SK-N-SH treated with all-trans-retinoic acid at 6 μM for 48 hours (cell line): ENCODE data around the gene SGCA.

ENCODE experiments used
- ATAC-seq: fragments of 200-7000 bp; cut with Tn5 transposase; 3 replicates; pipeline ENCODE4 v1.9.1; 2020; ENCODE audit warnings: mild to moderate bottlenecking, moderate library complexity
- CREB5 ChIP-seq: fragments of 250-450 bp; sonication (Bioruptor Pico); IDR thresholded peaks from 2 replicates; pipeline ENCODE4 v1.5.1; 2020; ENCODE audit warnings: low read depth, mild to moderate bottlenecking, moderate library complexity
- CSDC2 ChIP-seq: fragments of 250-450 bp; sonication (Bioruptor Pico); IDR thresholded peaks from 2 replicates; pipeline ENCODE4 v1.5.0; 2020; ENCODE audit warnings: mild to moderate bottlenecking, moderate library complexity
- CSRNP3 ChIP-seq: fragments of 250-450 bp; sonication (Bioruptor Pico); IDR thresholded peaks from 2 replicates; pipeline ENCODE4 v1.5.1; 2021; ENCODE audit warnings: mild to moderate bottlenecking, moderate library complexity
- ESRRG ChIP-seq: fragments of 250-450 bp; sonication (Bioruptor Pico); IDR thresholded peaks from 2 replicates; pipeline ENCODE4 v1.6.1; 2021; ENCODE audit warnings: mild to moderate bottlenecking
- GLIS3 ChIP-seq: fragments of 250-450 bp; sonication (Bioruptor Pico); IDR thresholded peaks from 2 replicates; pipeline ENCODE4 v1.5.0; 2020; ENCODE audit warnings: mild to moderate bottlenecking, moderate library complexity
- ISL1 ChIP-seq: fragments of 250-450 bp; sonication (Bioruptor Pico); IDR thresholded peaks from 2 replicates; pipeline ENCODE4 v2.1.2; 2022; ENCODE audit warnings: mild to moderate bottlenecking, moderate library complexity
- OSR1 ChIP-seq: fragments of 250-450 bp; sonication (Bioruptor Pico); IDR thresholded peaks from 2 replicates; pipeline ENCODE4 v1.8.0; 2022; ENCODE audit warnings: moderate library complexity, mild to moderate bottlenecking, inconsistent platforms
- POU6F1 ChIP-seq: fragments of 250-450 bp; sonication (Bioruptor Pico); IDR thresholded peaks from 2 replicates; pipeline ENCODE4 v1.8.0; 2021; ENCODE audit warnings: low read depth, mild to moderate bottlenecking, moderate library complexity, borderline replicate concordance
- PPARA ChIP-seq: fragments of 250-450 bp; sonication (Bioruptor Pico); IDR thresholded peaks from 2 replicates; pipeline ENCODE4 v1.5.0; 2020; ENCODE audit warnings: mild to moderate bottlenecking, borderline replicate concordance
- RARB ChIP-seq: fragments of 250-450 bp; sonication (Bioruptor Pico); IDR thresholded peaks from 2 replicates; pipeline ENCODE4 v1.8.0; 2021; ENCODE audit warnings: mild to moderate bottlenecking, moderate library complexity
- SNAI2 ChIP-seq: fragments of 250-450 bp; sonication (Bioruptor Pico); IDR thresholded peaks from 2 replicates; pipeline ENCODE4 v1.5.0; 2020; ENCODE audit warnings: mild to moderate bottlenecking, moderate library complexity
- TCF4 ChIP-seq: fragments of 250-450 bp; sonication (Bioruptor Pico); IDR thresholded peaks from 2 replicates; pipeline ENCODE4 v1.8.0; 2021; ENCODE audit warnings: mild to moderate bottlenecking, moderate library complexity, borderline replicate concordance
- TOX ChIP-seq: fragments of 250-450 bp; sonication (Bioruptor Pico); IDR thresholded peaks from 2 replicates; pipeline ENCODE4 v1.8.0; 2021; ENCODE audit warnings: mild to moderate bottlenecking, moderate library complexity, borderline replicate concordance
- TSHZ2 ChIP-seq: fragments of 250-450 bp; sonication (Bioruptor Pico); IDR thresholded peaks from 2 replicates; pipeline ENCODE4 v1.5.0; 2020; ENCODE audit warnings: mild to moderate bottlenecking, moderate library complexity
- ZFP3 ChIP-seq: fragments of 250-450 bp; sonication (Bioruptor Pico); IDR thresholded peaks from 2 replicates; pipeline ENCODE4 v1.5.0; 2020; ENCODE audit warnings: mild to moderate bottlenecking, moderate library complexity
- ZFP30 ChIP-seq: fragments of 450-650 bp; formaldehyde crosslinking; IDR thresholded peaks from 2 replicates; pipeline ENCODE4 v1.5.0; 2022; ENCODE audit warnings: mild to moderate bottlenecking, moderate library complexity
- ZNF565 ChIP-seq: fragments of 450-650 bp; formaldehyde crosslinking; conservative IDR thresholded peaks from 2 replicates; pipeline ENCODE4 v1.5.0; 2020; ENCODE audit warnings: low read depth, mild to moderate bottlenecking, moderate library complexity
- ZNF70 ChIP-seq: fragments of 450-650 bp; formaldehyde crosslinking; IDR thresholded peaks from 2 replicates; pipeline ENCODE4 v1.5.0; 2020; ENCODE audit warnings: mild to moderate bottlenecking, moderate library complexity

Gene SGCA

GRCh38 chr17:50194140-50194933, 28.5 kb downstream of the SGCA start:
- ATAC-seq: no peak
- TF ChIP-seq CSDC2 (no peak), OSR1 (no peak), CSRNP3 (no peak), POU6F1 (CRISPR knock-in tag) (no peak), CREB5 (CRISPR knock-in tag) (no peak), TSHZ2 (no peak), ZNF70 (no peak), SNAI2 (no peak), ISL1 (CRISPR knock-in tag) (no peak), ZFP30 (CRISPR knock-in tag) (no peak), ESRRG (CRISPR knock-in tag) (no peak), TCF4 (no peak), GLIS3 (CRISPR knock-in tag) (no peak)

GRCh38 chr17:50194934-50195865, 29.4 kb downstream of the SGCA start:
- TF ChIP-seq PPARA (CRISPR knock-in tag) (no peak), TCF4 (no peak)
- ATAC-seq: no peak

- no peak for ATAC-seq
- no peak for TF ChIP-seq TOX
- TF ChIP-seq ZNF70: no peak
- no peak for TF ChIP-seq TSHZ2
- no peak for TF ChIP-seq ZNF565 (CRISPR knock-in tag)
- no peak for TF ChIP-seq RARB (CRISPR knock-in tag)
- no peak for TF ChIP-seq ZFP3 (CRISPR knock-in tag)
- TF ChIP-seq, all 23 proteins: peak for 0
Observed at GRCh38 chr17:50196036-50196435, 30.2 kb downstream of the SGCA start.
